ENCODE data around the gene SRRM2. TPM values are rescaled to one million over a fixed set of nuclear protein-coding genes. Genes with fewer than 3 reads are reported as not detected.

SRRM2 gene
- 127 and 133 TPM in 2 replicates for total RNA-seq (2014; rRNA removed; shearing (Covaris generic); ENCODE audit: low replicate concordance)

GRCh38 chr16:2752035-2752849, at the start of gene SRRM2:
Gene SRRM2 (plus strand): TSS chr16:2752638. CDS start chr16:2756365, 3,727 bp downstream.
- peaks cover 57% of the 10 kb centered on the region for H3K79me2 ChIP-seq (ENCODE audit: low read length)
- no peaks in the 10 kb centered on the region for H3K9me2 ChIP-seq (replicated peaks; ENCODE audit: insufficient read depth, low read length)
- H3K36me3 ChIP-seq (ENCODE audit: insufficient read depth, low read length) = peaks cover 38% of the 10 kb centered on the region; the same call in 1 of the 2 replicates
- H3K4me2 ChIP-seq (ENCODE audit: low read depth, low read length, poor library complexity, severe bottlenecking) = peak within 1 kb of the TSS; percentile 81
- H3K4me1 ChIP-seq (ENCODE audit: low read length) = peaks cover 32% of the 10 kb centered on the region
- no peaks in the 10 kb centered on the region for H3K27me3 ChIP-seq (ENCODE audit: low read length)
- H3K9me3 ChIP-seq (ENCODE audit: low read length) = no peaks in the 10 kb centered on the region
- H4K20me1 ChIP-seq (ENCODE audit: insufficient read depth, low read depth, low read length) = peaks cover 43% of the 10 kb centered on the region
- peak within 1 kb of the TSS; percentile 96 for H3K9ac ChIP-seq (ENCODE audit: low read length)
- H3K27ac ChIP-seq (ENCODE audit: low read length) = peak within 1 kb of the TSS; percentile 93
- H3K4me3 ChIP-seq (ENCODE audit: low read length) = peak within 1 kb of the TSS; percentile 81
- DNase-seq = peak; percentile 98
- no peak within 1 kb of the TSS; the same call in 1 of the 2 replicates for H2AFZ ChIP-seq (ENCODE audit: low read length)

GRCh38 chr16:2702871-2703745, 49.3 kb upstream of the SRRM2 start:
- H3K27ac ChIP-seq (ENCODE audit: low read length) = no peak overlapping the region
- no peak for DNase-seq
- H3K9me2 ChIP-seq (replicated peaks; ENCODE audit: insufficient read depth, low read length) = no peaks in the 10 kb centered on the region
- no peaks in the 10 kb centered on the region for H3K4me1 ChIP-seq (ENCODE audit: low read length)
- no peaks in the 10 kb centered on the region for H3K27me3 ChIP-seq (ENCODE audit: low read length)
- no peak overlapping the region for H3K4me2 ChIP-seq (ENCODE audit: low read depth, low read length, poor library complexity, severe bottlenecking)
- H3K36me3 ChIP-seq (ENCODE audit: insufficient read depth, low read length) = no peaks in the 10 kb centered on the region
- H3K4me3 ChIP-seq (ENCODE audit: low read length) = no peak overlapping the region
- H2AFZ ChIP-seq (ENCODE audit: low read length) = no peak overlapping the region
- 0 out of 2 replicates have a peak, but pooled peaks cover 3% of the 10 kb centered on the region for H4K20me1 ChIP-seq (ENCODE audit: insufficient read depth, low read depth, low read length)
- no peak overlapping the region for H3K9ac ChIP-seq (ENCODE audit: low read length)
- H3K9me3 ChIP-seq (ENCODE audit: low read length) = no peaks in the 10 kb centered on the region
- H3K79me2 ChIP-seq (ENCODE audit: low read length) = no peaks in the 10 kb centered on the region

- H3K36me3 ChIP-seq (ENCODE audit: insufficient read depth, low read length) = no peaks in the 10 kb centered on the region
- H3K27me3 ChIP-seq (ENCODE audit: low read length) = no peaks in the 10 kb centered on the region
- no peak overlapping the region for H3K4me3 ChIP-seq (ENCODE audit: low read length)
- peaks cover 4% of the 10 kb centered on the region; the same call in 1 of the 2 replicates for H4K20me1 ChIP-seq (ENCODE audit: insufficient read depth, low read depth, low read length)
- H3K9me3 ChIP-seq (ENCODE audit: low read length) = no peaks in the 10 kb centered on the region
- no peaks in the 10 kb centered on the region for H3K4me1 ChIP-seq (ENCODE audit: low read length)
- no peaks in the 10 kb centered on the region for H3K9me2 ChIP-seq (replicated peaks; ENCODE audit: insufficient read depth, low read length)
- no peaks in the 10 kb centered on the region for H3K79me2 ChIP-seq (ENCODE audit: low read length)
- H3K27ac ChIP-seq (ENCODE audit: low read length) = no peak overlapping the region
- no peak for DNase-seq
- no peak overlapping the region for H3K9ac ChIP-seq (ENCODE audit: low read length)
- H2AFZ ChIP-seq (ENCODE audit: low read length) = no peak overlapping the region
- H3K4me2 ChIP-seq (ENCODE audit: low read depth, low read length, poor library complexity, severe bottlenecking) = no peak overlapping the region
Measured at GRCh38 chr16:2704166-2704982, 48.1 kb upstream of the SRRM2 start.

- Histone ChIP-seq H3K27me3 (ENCODE audit: low read length) (no peaks in the 10 kb centered on the region), H3K27ac (ENCODE audit: low read length) (no peak overlapping the region), H4K20me1 (ENCODE audit: insufficient read depth, low read depth, low read length) (peaks cover 3% of the 10 kb centered on the region; the same call in 1 of the 2 replicates), H2AFZ (ENCODE audit: low read length) (no peak overlapping the region), H3K9ac (ENCODE audit: low read length) (no peak overlapping the region), H3K4me1 (ENCODE audit: low read length) (no peaks in the 10 kb centered on the region), H3K4me2 (ENCODE audit: low read depth, low read length, poor library complexity, severe bottlenecking) (no peak overlapping the region), H3K36me3 (ENCODE audit: insufficient read depth, low read length) (no peaks in the 10 kb centered on the region), H3K79me2 (ENCODE audit: low read length) (no peaks in the 10 kb centered on the region), H3K9me2 (replicated peaks; ENCODE audit: insufficient read depth, low read length) (no peaks in the 10 kb centered on the region), H3K4me3 (ENCODE audit: low read length) (no peak overlapping the region), H3K9me3 (ENCODE audit: low read length) (no peaks in the 10 kb centered on the region)
- no peak for DNase-seq
Measured at GRCh38 chr16:2704983-2705275, 47.5 kb upstream of the SRRM2 start.

GRCh38 chr16:2705351-2705750, 47.1 kb upstream of the SRRM2 start:
- no peaks in the 10 kb centered on the region for H3K79me2 ChIP-seq (ENCODE audit: low read length)
- H3K27ac ChIP-seq (ENCODE audit: low read length) = no peak overlapping the region
- no peaks in the 10 kb centered on the region for H3K4me1 ChIP-seq (ENCODE audit: low read length)
- no peaks in the 10 kb centered on the region for H3K36me3 ChIP-seq (ENCODE audit: insufficient read depth, low read length)
- no peak overlapping the region for H3K9ac ChIP-seq (ENCODE audit: low read length)
- H2AFZ ChIP-seq (ENCODE audit: low read length) = no peak overlapping the region
- H3K4me3 ChIP-seq (ENCODE audit: low read length) = no peak overlapping the region
- H3K9me2 ChIP-seq (replicated peaks; ENCODE audit: insufficient read depth, low read length) = no peaks in the 10 kb centered on the region
- no peaks in the 10 kb centered on the region for H3K27me3 ChIP-seq (ENCODE audit: low read length)
- no peak overlapping the region for H3K4me2 ChIP-seq (ENCODE audit: low read depth, low read length, poor library complexity, severe bottlenecking)
- DNase-seq = no peak
- H3K9me3 ChIP-seq (ENCODE audit: low read length) = no peaks in the 10 kb centered on the region
- H4K20me1 ChIP-seq (ENCODE audit: insufficient read depth, low read depth, low read length) = peaks cover 3% of the 10 kb centered on the region; the same call in 1 of the 2 replicates

- Histone ChIP-seq H3K36me3 (ENCODE audit: insufficient read depth, low read length) (no peaks in the 10 kb centered on the region), H4K20me1 (ENCODE audit: insufficient read depth, low read depth, low read length) (peaks cover 3% of the 10 kb centered on the region; the same call in 1 of the 2 replicates), H3K4me3 (ENCODE audit: low read length) (no peak overlapping the region)
Measured at GRCh38 chr16:2706085-2706484, 46.4 kb upstream of the SRRM2 start.

GRCh38 chr16:2706611-2707311, 45.7 kb upstream of the SRRM2 start:
- Histone ChIP-seq H3K27ac (ENCODE audit: low read length) (no peak overlapping the region), H3K36me3 (ENCODE audit: insufficient read depth, low read length) (no peaks in the 10 kb centered on the region), H3K9ac (ENCODE audit: low read length) (no peak overlapping the region), H3K4me3 (ENCODE audit: low read length) (no peak overlapping the region), H3K27me3 (ENCODE audit: low read length) (no peaks in the 10 kb centered on the region), H4K20me1 (ENCODE audit: insufficient read depth, low read depth, low read length) (peaks cover 3% of the 10 kb centered on the region; the same call in 1 of the 2 replicates), H2AFZ (ENCODE audit: low read length) (no peak overlapping the region), H3K9me2 (replicated peaks; ENCODE audit: insufficient read depth, low read length) (no peaks in the 10 kb centered on the region), H3K79me2 (ENCODE audit: low read length) (no peaks in the 10 kb centered on the region), H3K9me3 (ENCODE audit: low read length) (no peaks in the 10 kb centered on the region), H3K4me1 (ENCODE audit: low read length) (no peaks in the 10 kb centered on the region), H3K4me2 (ENCODE audit: low read depth, low read length, poor library complexity, severe bottlenecking) (no peak overlapping the region)
- DNase-seq = no peak

More at GRCh38 chr16:2706085-2706484, 46.4 kb upstream of the SRRM2 start:
- Histone ChIP-seq H3K9me3 (ENCODE audit: low read length) (no peaks in the 10 kb centered on the region), H3K4me1 (ENCODE audit: low read length) (no peaks in the 10 kb centered on the region), H2AFZ (ENCODE audit: low read length) (no peak overlapping the region), H3K27me3 (ENCODE audit: low read length) (no peaks in the 10 kb centered on the region), H3K9ac (ENCODE audit: low read length) (no peak overlapping the region), H3K27ac (ENCODE audit: low read length) (no peak overlapping the region), H3K79me2 (ENCODE audit: low read length) (no peaks in the 10 kb centered on the region), H3K9me2 (replicated peaks; ENCODE audit: insufficient read depth, low read length) (no peaks in the 10 kb centered on the region), H3K4me2 (ENCODE audit: low read depth, low read length, poor library complexity, severe bottlenecking) (no peak overlapping the region)
- DNase-seq = no peak
